Measurements from ENCODE around the gene KANSL1. TPM values are rescaled to one million over a fixed set of nuclear protein-coding genes. Genes with fewer than 3 reads are reported as not detected.

KANSL1 gene
- polyA plus RNA-seq, 1 experiment = 14.1 TPM

GRCh38 chr17:46082257-46082656 lies 111.0 kb downstream of the KANSL1 start:
- ChIA-PET POLR2A (no interaction called here), CTCF (interaction anchor here (0.6 to 1.9 kb wide), 3 partner anchors 12 to 131 kb away, joined by 3 to 5 read pairs (median 4); no protein-coding TSS in a partner anchor)
- no peak overlapping the region for H3K4me3 ChIP-seq (ENCODE audit: low read depth, low read length)
- H3K36me3 ChIP-seq (ENCODE audit: control insufficient read depth, insufficient read depth, low read length) = no peaks in the 10 kb centered on the region; the same call in 1 of the 2 replicates
- no peak for DNase-seq (ENCODE audit: low read depth)
- H3K27me3 ChIP-seq (ENCODE audit: control insufficient read depth, insufficient read depth, low read length) = no peaks in the 10 kb centered on the region
- no peak for TF ChIP-seq CTCF (IDR thresholded peaks at IDR 0.05; ENCODE audit: insufficient read depth, low read depth, low read length)

GRCh38 chr17:46081018-46081320 lies 112.3 kb downstream of the KANSL1 start:
- no peak for TF ChIP-seq CTCF (IDR thresholded peaks at IDR 0.05; ENCODE audit: insufficient read depth, low read depth, low read length)
- CTCF ChIA-PET = no interaction called here
- no peaks in the 10 kb centered on the region for H3K27me3 ChIP-seq (ENCODE audit: control insufficient read depth, insufficient read depth, low read length)
- POLR2A ChIA-PET = no interaction called here
- no peaks in the 10 kb centered on the region; the same call in 1 of the 2 replicates for H3K36me3 ChIP-seq (ENCODE audit: control insufficient read depth, insufficient read depth, low read length)
- no peak overlapping the region for H3K4me3 ChIP-seq (ENCODE audit: low read depth, low read length)
- DNase-seq (ENCODE audit: low read depth) = no peak

GRCh38 chr17:46080118-46081017 lies 112.9 kb downstream of the KANSL1 start:
- POLR2A ChIA-PET = no interaction called here
- Histone ChIP-seq H3K27me3 (ENCODE audit: control insufficient read depth, insufficient read depth, low read length) (no peaks in the 10 kb centered on the region), H3K4me3 (ENCODE audit: low read depth, low read length) (no peak overlapping the region), H3K36me3 (ENCODE audit: control insufficient read depth, insufficient read depth, low read length) (no peaks in the 10 kb centered on the region)
- CTCF ChIA-PET = no interaction called here
- DNase-seq (ENCODE audit: low read depth) = no peak
- no peak for TF ChIP-seq CTCF (IDR thresholded peaks at IDR 0.05; ENCODE audit: insufficient read depth, low read depth, low read length)

GRCh38 chr17:46078675-46079074 lies 114.6 kb downstream of the KANSL1 start:
- no peak overlapping the region for H3K4me3 ChIP-seq (ENCODE audit: low read depth, low read length)
- no peak for DNase-seq (ENCODE audit: low read depth)
- H3K36me3 ChIP-seq (ENCODE audit: control insufficient read depth, insufficient read depth, low read length) = no peaks in the 10 kb centered on the region
- POLR2A ChIA-PET = no interaction called here
- CTCF ChIA-PET = interaction anchor here (1.5 kb wide), 1 partner anchor 13 kb away, joined by 3 read pairs; no protein-coding TSS in a partner anchor
- no peaks in the 10 kb centered on the region for H3K27me3 ChIP-seq (ENCODE audit: control insufficient read depth, insufficient read depth, low read length)
- no peak for TF ChIP-seq CTCF (IDR thresholded peaks at IDR 0.05; ENCODE audit: insufficient read depth, low read depth, low read length)

- CTCF ChIA-PET = no interaction called here
Measured at GRCh38 chr17:46074540-46074939, 118.7 kb downstream of the KANSL1 start.

More at GRCh38 chr17:46074540-46074939, 118.7 kb downstream of the KANSL1 start:
- POLR2A ChIA-PET = no interaction called here
- no peaks in the 10 kb centered on the region for H3K36me3 ChIP-seq (ENCODE audit: control insufficient read depth, insufficient read depth, low read length)
- no peak for TF ChIP-seq CTCF (IDR thresholded peaks at IDR 0.05; ENCODE audit: insufficient read depth, low read depth, low read length)
- H3K27me3 ChIP-seq (ENCODE audit: control insufficient read depth, insufficient read depth, low read length) = no peaks in the 10 kb centered on the region
- H3K4me3 ChIP-seq (ENCODE audit: low read depth, low read length) = no peak overlapping the region
- no peak for DNase-seq (ENCODE audit: low read depth)

All from BJ (cell line).